ENCODE measurements around the gene CD52.
"Not testable (repeated sequence)": the region's sequence is repeated elsewhere in the genome, so short reads cannot be mapped to it uniquely, and the experiment has no call there.

The CD52 gene

DNA sequence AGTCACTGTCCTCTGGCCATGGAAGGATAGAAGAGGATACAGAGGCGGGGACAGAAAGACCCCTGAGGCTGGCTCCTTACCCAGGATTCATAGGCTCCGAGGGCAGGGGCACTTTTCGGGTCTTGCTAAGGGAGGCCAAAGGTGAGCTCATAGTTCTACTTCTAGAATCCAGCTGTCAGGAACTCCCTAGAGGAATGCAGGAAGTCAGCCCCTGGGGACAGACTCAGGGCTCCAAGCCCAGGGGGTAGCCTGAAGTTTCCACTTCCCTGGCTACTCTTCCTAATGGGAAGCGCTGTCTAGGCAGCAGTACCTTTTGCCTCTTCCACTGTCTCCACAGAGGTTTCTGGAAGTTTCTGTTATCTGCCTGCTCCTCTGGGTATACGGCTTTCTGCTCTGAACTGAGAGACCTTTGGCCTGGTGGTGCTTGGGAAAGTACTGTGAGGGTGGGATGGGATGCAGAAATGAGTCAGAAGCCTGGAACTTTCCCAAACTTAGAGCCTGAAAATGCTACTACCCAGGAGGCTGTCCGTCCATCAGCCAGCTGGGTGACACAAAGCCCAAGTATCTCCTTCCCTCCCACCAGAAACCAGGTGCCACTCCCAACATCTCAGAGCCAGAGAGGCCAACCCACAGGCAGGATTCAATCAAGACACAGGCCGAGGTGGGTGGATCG lies 14.9 kb upstream of the CD52 start:
- DNase-seq (ENCODE audit: low read depth in 2 of 2) = no peak

DNA sequence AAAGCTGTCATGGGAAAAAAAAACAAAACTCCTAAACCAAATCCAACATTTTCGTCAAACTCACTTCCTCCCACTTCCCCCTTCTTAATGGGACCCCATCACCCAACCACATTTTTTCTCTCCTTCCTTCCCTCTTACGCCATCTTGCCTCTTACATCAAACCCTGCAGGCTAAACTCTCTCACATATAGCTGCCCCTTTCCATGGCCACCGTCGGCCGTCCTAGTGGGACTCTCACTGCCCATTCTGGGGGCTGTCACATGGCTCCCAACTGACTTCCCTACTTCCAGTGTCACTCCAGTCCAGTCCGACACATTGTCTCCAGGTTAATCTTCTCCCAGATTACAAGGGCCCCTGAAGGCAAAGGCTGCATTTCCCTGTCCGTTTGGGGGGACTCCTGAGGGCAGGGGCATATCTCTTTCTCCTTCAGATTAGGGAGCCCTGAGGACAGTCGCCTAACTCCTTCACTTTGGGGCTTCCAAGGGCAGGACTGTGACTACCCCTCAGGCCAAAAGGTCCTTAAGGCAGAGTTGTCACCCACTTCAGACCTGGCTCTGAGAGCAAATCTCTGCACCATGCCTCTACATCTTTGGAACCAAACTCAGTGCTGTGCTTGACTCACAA lies 12.0 kb upstream of the CD52 start:
- no peak for DNase-seq (ENCODE audit: low read depth in 2 of 2)

DNA sequence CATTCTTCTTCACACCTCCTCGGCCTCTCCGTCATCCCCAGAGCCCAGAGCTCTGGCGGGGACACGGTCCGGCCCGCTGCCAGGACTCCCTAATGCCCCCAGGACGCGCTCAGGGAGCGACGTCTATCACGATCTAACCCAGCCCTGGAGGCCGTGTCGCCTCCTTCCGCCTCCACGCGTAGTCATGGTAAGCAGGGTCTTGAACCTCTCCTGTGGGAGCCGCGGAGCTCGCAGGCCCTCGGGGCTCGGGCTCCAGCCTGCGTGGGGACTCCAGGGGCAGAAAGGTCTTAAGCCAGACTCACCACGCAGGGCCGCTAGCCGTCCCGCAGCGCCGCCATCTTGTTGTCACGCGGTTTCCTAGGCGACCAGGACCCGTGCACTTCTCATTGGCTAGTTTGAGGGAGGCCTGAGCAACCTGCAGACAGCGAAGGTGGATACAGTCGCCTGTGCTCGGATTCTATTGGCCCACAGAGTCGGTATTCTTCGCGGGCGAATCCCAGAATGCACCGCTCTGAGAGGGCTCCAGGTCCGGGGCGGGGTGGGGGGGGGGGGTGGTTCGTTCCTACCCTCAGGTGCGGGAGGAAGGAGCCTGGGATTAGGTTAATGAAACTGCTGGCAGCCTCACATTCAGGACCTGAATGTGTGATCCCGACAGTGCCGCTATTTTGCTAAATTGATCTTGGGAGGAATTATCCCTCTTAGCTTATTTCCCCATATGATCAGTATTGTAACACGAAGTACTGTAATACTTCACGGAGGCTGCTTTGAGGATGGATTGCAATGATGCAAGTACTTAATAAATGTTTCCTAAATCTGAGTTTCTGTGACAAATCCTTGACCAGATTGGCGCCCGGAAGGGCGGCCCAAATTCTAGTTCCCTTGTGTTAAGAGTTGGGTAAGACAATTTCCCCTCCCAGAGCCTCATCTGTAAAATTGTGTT lies 11.2 kb upstream of the CD52 start, which contains the start of gene UBXN11:
UBXN11 (minus strand) TSS at position 347 of the 940 bp plus-strand sequence. CDS start 3,753 bp downstream, outside the sequence.
- peak; percentile 86 to 88 for DNase-seq (ENCODE audit: low read depth in 2 of 2)

DNA sequence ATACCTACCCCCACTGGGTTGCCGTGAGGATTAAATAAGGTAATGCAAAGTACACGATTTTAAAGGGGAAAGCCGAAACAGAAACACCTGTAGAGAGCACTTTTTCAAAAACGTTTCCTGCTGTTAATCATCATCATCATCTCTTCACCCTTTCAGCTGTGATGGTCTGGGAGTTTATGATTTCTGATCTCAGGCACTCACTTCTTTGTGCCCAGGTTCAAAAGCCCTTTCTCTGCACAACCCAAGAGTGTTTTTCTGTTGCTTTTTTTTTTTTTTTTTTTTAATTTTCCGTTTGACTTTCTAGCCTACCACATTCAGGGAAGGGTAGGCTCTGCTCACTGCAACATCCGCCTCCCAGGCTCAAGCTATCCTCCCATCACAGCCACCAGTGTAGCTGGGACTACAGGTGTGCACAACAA lies 10.4 kb upstream of the CD52 start:
- DNase-seq (ENCODE audit: low read depth in 2 of 2) = no peak

DNA sequence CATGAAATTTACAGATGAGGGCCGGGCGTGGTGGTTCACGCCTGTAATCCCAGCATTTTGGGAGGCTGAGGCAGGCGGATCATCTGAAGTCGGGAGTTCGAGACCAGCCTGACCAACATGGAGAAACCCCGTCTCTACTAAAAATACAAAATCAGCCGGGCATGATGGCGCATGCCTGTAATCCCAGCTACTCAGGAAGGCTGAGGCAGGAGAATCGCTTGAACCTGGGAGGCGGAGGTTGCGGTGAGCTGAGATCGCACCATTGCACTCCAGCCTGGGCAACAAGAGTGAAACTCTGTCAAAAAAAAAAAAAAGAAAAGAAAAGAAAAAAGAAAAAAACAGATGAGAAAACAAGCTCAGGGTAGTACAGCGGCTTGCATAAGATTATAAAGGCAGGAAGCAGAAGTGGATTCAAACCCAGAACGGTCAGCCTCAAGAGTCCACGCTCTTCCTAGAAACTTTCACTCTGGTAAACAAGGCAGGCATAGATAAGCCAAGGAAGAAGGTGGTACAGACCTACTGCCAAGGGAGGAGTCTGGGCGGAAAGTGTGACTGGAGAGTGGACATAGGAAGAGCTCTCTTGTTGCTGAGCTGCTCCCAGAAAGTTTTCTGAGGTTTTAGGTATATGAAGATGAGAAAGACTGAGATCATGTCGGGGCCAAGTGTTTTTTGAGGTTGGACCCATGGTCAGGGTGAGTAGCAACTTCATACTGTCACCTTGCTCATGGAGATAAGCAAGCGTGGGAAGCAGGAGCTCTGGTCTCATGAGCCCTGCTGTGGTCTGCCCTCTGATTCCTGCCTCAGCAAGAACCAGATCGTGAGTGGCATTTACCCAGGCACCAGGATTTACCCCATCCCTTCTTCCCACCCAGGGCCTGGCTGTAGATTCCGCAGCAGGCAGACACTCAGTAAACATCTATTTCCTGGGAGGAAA lies 9.5 kb upstream of the CD52 start:
- not testable (repeated sequence) for DNase-seq (ENCODE audit: low read depth in 2 of 2)

DNA sequence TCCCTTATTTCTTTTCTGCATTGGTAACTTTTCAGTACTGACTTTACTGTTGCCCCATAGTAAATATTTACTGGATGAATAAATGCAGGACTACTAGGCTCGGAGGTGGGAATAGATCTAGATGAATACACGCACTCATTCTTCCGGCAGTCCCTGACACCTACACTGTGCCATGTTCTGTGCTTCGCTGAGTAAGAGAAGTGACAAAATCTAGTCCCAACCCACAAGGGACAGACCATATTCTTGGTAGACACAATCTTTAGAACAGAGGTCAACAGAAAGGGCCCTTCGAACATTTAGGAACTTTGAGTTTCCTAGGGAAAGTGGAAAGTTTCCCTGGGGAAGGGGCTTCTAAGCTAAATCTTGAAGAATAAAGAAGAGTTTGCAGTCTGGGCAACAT lies 3.3 kb upstream of the CD52 start:
- no peak for DNase-seq (ENCODE audit: low read depth in 2 of 2)

DNA sequence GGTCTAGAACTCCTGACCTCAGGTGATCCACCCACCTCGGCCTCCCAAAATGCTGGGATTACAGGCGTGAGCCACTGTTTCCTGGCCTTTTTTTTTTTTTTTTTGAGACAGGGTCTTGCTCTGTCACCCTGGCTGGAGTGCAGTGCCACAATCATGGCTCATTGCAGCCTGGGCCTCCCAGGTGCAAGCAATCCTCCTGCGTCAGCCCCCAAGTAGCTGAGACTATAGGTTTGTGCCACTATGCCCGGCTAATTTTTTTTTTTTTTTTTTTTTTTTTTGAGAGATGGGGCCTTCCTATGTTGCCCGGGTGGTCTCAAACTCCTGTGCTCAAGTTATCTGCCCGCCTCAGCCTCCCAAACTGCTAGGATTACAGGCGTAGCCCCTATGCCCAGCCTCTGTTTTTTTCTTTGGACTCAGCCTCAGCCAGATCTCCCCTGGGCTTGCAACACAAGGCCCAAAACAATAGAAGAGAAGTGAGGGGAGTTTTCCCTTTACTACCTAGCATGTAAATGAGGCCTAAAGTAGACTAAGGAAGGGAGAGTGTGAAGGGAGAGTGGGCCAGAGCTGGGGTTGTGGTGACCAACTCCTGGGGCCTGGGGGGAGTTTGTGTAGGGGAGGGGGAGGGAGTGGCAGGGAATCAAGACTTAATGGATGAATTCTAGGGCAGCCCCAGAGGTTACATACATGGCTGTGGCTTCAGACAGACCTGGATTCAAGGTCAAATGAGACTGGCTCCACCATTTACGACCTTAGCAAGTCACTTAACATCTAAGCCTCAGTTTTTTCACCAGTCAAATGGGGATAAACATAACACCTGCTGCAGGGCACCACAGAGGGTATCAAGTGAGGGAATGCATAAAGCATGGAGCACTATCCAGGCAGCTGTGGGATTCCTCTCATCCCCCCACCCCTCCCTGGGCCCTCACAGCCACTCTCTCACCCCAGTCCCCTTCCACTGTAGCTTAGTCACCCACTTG lies 1.6 kb upstream of the CD52 start:
- DNase-seq (ENCODE audit: low read depth in 2 of 2) = no peak

DNA sequence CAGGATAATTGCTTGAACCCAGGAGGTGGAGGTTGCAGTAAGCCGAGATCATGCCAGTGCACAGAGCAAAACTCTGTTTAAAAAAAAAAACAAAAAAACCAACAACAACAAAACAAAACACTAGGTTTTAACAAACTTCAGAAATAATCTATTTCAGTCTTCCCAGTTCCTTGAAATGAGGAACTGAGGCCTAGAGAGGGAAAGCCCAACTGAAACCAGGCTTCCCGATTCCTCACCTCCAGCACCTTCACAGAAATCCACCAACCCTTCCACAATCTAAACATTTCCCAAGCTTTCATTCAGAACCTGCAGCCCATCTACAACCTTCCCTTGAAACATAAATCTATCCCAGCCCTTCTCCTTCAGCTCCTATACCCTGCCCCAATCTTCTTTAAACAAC lies 612 bp upstream of the CD52 start:
- no peak for DNase-seq (ENCODE audit: low read depth in 2 of 2)

DNA sequence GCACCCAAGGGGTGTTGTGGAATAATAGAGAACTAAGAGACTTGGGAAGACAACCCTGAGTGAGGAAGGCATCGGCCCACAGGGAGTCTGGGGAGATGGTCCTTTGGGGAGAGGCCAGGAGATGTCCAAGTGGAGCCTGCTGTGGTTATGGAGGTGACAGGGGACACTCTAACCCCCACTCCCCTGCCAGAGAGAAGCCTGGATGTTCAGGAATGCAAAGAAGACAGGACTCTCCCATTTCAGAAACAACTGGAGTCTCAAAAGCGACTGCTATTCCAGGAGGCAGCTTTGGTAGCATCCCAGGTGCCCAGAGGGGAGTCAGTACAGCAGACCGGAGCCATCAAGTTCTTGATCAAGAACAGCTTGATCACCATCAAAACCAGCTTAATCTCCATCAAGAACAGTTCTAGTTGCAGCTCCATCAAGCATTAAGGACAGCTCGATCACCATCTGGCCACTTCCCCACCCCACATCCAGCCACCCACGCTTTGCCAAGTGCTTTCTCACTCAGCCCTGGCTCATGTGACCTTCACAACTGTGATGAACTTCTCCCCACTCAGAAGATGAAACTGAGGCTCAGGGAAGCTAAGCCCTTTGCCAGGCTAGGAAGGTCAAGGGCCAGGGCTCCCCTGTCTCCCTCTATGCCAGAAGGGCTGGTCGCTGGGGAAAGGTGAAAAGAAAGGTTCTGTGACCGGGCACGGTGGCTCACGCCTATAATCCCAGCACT lies 743 bp downstream of the CD52 start:
- DNase-seq (ENCODE audit: low read depth in 2 of 2) = no peak

DNA sequence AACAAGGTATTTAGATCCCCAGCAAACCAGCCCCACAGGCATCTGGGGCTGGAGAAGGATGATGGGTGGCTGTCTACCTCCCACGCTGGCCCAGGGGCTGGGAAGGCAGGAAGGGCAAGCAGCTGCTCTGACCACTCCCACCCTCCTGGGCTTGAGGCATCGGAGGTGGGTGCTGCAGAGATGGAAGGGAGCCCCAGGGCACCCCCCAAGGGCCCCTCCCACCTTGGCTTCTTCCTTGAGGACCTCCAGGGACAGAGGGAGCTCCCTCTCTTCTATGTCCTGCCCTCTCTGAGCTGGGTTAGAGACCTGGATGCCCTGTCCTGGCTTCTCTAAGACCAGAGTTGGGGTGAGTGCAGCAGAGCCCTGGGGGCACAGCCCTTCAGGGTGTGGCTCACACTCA lies 3.1 kb downstream of the CD52 start:
- no peak for DNase-seq (ENCODE audit: low read depth in 2 of 2)

DNA sequence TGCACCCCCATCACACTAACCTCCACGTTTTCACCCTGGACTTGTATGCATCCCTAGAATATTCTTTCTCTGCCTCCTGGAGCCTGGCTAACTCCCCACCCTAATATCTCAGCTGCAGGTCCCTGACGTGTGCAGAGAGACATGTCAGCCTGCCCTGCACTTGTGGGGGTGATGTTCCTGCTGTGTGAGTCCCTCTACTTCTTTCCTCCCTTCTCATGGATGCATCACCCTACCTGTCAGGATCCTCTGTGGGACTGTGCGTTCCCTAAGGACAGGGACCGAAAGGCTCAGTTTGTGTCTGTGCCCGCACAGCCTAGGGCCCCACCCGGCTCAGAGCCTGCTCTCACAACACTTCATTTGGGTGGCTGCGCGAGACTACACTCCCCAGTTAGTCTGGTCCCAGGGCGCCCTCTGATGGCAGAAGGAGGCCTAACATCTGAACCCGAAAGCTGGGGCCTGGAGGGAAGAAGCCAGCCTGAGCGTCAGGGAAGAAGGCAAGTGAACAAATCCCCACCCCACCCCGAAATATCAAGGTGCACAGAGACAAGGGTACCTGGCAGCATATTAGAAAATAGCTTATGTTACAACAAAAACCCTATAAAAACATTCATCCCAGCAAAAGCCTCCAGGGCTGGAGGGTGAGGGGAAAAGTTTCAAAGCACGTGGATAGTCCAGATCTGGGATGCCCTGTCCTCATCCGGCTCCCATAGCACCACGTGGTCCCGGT lies 3.7 kb downstream of the CD52 start:
- peak; percentile 85 to 93 for DNase-seq (ENCODE audit: low read depth in 2 of 2)

DNA sequence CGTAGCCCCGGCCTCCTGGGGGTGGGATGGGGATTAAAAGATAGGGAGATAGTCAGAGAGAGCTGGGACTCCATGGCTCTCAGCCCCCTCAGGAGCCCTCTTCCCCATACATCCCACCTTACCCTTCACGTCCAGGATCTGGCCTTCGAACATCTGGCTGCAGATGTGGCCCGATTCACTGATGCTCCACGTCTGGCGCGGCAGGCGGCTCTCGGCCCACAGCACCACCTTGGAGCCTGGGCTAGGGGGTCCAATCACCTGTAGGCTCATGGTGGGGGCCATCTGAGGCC lies 4.2 kb downstream of the CD52 start:
- DNase-seq (ENCODE audit: low read depth in 2 of 2) = no peak

DNA sequence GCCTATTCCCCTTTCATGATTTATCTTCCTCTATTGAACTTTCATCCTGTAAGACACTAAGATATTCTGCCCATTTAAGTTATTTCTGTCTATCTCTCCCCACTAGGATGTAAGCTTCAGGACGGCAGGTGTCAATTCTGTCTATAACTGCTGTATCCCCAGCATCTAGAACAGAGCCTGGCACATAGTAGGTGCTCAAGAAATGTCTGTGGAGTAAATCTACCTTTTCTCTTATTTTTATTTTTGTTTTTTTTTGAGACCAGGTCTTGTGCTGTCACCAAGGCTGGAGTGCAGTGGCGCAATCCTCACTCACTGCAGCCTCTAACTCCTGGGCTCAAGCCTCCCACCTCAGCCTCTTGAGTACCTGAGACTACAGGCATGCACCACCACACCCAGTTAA lies 5.6 kb downstream of the CD52 start:
- DNase-seq (ENCODE audit: low read depth in 2 of 2) = no peak

DNA sequence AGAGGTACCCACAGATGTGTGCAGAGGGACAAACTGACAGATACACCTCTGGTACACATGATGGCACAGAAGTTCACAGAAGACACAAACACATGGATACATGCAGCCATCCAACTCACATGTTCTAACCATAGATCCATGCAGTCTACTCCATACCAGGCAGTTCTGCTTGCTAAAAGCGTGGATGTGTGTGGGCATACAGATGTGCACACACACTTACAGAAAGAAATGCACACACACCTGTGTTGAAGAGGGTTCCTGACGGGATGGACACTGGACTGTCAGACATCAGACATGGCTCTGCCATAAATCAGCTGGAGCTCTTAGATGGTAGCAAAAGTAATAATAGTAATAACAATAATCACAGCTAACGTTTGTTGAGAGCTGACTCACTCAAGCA lies 6.8 kb downstream of the CD52 start:
- DNase-seq (ENCODE audit: low read depth in 2 of 2) = no peak

DNA sequence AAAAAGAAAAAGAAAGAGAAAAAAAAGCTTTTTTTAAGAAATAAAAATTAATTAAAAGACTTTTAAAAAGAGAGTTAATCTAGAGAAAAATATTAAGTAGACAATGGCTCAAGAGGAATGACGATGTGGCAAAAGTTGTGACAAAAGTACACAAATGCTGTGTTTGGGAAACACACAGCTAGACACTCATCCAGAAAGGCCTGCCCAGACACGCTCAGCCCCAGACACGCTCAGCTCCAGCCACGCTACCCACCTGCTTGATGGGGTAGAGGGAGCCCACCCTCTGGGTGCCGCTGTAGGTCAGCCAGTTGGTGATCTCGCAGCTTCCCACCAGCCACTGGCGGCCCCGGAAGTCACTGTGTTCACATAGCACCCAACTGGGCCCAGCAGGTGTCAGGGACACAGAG lies 10.2 kb downstream of the CD52 start:
- no peak for DNase-seq (ENCODE audit: low read depth in 2 of 2)

DNA sequence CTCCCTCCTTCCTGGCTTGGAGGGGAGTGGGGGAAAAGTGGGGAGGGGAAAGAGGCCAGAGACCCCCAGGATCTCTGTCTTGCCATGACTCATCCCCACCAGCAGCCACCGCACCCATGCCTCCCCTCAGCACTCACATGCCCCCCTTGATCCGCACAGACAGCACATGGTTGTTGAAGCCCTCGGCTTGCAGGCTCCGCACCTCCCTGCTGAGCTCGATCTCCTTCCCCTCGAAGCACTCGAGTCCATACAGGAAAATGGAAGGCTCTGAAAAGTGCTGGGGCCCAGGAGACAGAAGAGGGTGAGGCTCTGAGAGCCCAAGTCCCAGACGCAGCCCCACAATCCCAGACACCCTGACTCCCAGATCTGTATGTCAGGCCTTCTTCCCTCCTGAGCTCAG lies 10.8 kb downstream of the CD52 start:
- DNase-seq (ENCODE audit: low read depth in 2 of 2) = no peak

DNA sequence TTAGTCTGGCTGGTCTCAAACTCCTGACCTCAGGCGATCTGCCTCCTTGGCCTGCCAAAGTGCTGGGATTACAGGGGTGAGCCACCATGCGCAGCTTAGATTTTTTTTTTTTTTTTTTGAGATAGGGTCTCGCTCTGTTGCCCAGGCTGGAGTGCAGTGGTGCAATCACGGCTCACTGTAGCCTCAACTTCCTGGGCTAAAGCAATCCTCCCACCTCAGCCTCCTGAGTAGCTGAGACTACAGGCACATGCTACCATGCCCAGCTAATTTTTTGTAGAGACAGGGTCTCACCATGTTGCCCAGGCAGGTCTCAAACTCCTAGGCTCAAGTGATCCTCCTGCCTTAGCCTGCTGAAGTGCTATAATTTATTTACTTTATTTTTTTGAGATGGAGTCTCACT lies 11.6 kb downstream of the CD52 start:
- DNase-seq (ENCODE audit: low read depth in 2 of 2) = not testable (repeated sequence)

DNA sequence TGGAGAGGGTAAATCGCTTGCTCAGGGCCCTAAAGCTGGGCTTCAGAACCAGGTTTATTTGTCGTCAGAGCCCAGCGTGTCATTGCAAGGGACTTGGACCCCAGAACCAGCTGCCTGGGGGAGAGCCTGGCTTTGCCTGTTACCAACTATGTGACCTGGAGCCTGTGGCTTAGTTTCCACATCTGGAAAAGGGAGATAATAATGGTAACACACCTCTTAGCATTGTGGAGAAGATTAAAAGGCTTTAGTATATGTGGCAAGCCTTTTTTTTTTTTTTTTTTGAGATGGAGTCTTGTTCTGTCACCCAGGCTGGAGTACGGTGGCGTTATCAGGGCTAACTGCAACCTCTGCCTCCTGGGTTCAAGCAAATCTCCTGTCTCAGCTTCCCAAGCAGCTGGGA lies 12.5 kb downstream of the CD52 start:
- DNase-seq (ENCODE audit: low read depth in 2 of 2) = no peak

DNA sequence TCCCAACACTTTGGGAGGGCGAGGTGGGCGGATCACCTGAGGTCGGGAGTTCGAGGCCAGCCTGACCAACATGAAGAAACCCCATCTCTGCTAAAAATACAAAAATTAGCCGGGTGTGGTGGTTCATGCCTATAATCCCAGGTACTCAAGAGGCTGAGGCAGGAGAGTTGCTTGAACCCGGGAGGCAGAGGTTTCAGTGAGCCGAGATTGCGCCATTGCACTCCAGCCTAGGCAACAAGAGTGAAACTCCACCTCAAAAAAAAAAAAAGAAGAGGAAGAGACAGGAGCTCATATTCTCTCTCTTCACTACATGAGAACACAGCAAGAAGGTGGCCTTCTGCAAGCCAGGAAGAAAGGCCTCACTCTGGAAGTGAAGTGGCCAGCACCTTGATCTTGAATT lies 15.6 kb downstream of the CD52 start:
- not testable (repeated sequence) for DNase-seq (ENCODE audit: low read depth in 2 of 2)
